Muscle layer of duodenum (tissue), 2 donors: ENCODE results near the gene GPRC5D.
A peak's percentile ranks its signal among the peaks of the same experiment; 100 is the strongest.

Source experiments
- H3K27ac ChIP-seq: one replicate; pipeline ENCODE4 v1.7.0; 2013; ENCODE audit warnings: mild to moderate bottlenecking, low read length
- H3K27me3 ChIP-seq: one replicate; pipeline ENCODE4 v1.7.0; 2013; ENCODE audit warnings: low read depth, mild to moderate bottlenecking, control low read depth, low read length
- H3K36me3 ChIP-seq, 2 donors: one replicate each; pipeline ENCODE4 v1.7.0; 2013; ENCODE audit warnings: low read length in 2 of 2, control low read depth in 1 of 2, mild to moderate bottlenecking in 1 of 2; ENCODE audit not compliant: insufficient read depth in 2 of 2, control insufficient read depth in 1 of 2
- H3K4me1 ChIP-seq, 2 donors: one replicate each; pipeline ENCODE4 v1.7.0; 2013; ENCODE audit warnings: low read length in 2 of 2, mild to moderate bottlenecking in 2 of 2, control low read depth in 1 of 2, moderate library complexity in 1 of 2; ENCODE audit not compliant: insufficient read depth in 2 of 2, control insufficient read depth in 1 of 2
- H3K4me3 ChIP-seq, 2 donors: one replicate each; pipeline ENCODE4 v1.7.0; 2013; ENCODE audit warnings: low read length in 2 of 2, low read depth in 1 of 2, mild to moderate bottlenecking in 1 of 2
- H3K9me3 ChIP-seq, 2 donors: one replicate each; pipeline ENCODE4 v1.7.0; 2013; ENCODE audit warnings: low read length in 2 of 2, control low read depth in 1 of 2, mild to moderate bottlenecking in 1 of 2; ENCODE audit not compliant: control insufficient read depth in 1 of 2
- donor health status: healthy.

The GPRC5D gene

GRCh38 chr12:12933742-12934141, 18.2 kb downstream of the GPRC5D start:
- H3K27ac ChIP-seq: no peak overlapping the region
- H3K27me3 ChIP-seq: no peaks in the 10 kb centered on the region
- no peaks in the 10 kb centered on the region for H3K36me3 ChIP-seq
- no peaks in the 10 kb centered on the region for H3K4me1 ChIP-seq
- H3K9me3 ChIP-seq: no peaks in the 10 kb centered on the region
- no peak overlapping the region for H3K4me3 ChIP-seq

GRCh38 chr12:12930633-12931219, 21.2 kb downstream of the GPRC5D start:
- no peaks in the 10 kb centered on the region for H3K36me3 ChIP-seq
- H3K27me3 ChIP-seq: no peaks in the 10 kb centered on the region
- no peaks in the 10 kb centered on the region for H3K4me1 ChIP-seq
- H3K27ac ChIP-seq: no peak overlapping the region
- H3K9me3 ChIP-seq: no peaks in the 10 kb centered on the region
- no peak overlapping the region for H3K4me3 ChIP-seq

- Histone ChIP-seq H3K9me3 (no peaks in the 10 kb centered on the region), H3K36me3 (no peaks in the 10 kb centered on the region), H3K27me3 (no peaks in the 10 kb centered on the region), H3K27ac (no peak overlapping the region), H3K4me3 (no peak overlapping the region), H3K4me1 (no peaks in the 10 kb centered on the region)
Observed at GRCh38 chr12:12929696-12930095, 22.3 kb downstream of the GPRC5D start.

- Histone ChIP-seq H3K27me3 (no peaks in the 10 kb centered on the region), H3K27ac (no peak overlapping the region), H3K4me3 (peak overlapping the region in 1 of 2 donors; percentile 56), H3K36me3 (no peaks in the 10 kb centered on the region), H3K4me1 (no peaks in the 10 kb centered on the region), H3K9me3 (no peaks in the 10 kb centered on the region)
Observed at GRCh38 chr12:12927211-12928079, 24.5 kb downstream of the GPRC5D start.

GRCh38 chr12:12926571-12927071, 25.3 kb downstream of the GPRC5D start:
- Histone ChIP-seq H3K27ac (no peak overlapping the region), H3K36me3 (no peaks in the 10 kb centered on the region), H3K27me3 (no peaks in the 10 kb centered on the region), H3K9me3 (no peaks in the 10 kb centered on the region), H3K4me3 (peak overlapping the region in 1 of 2 donors; percentile 42), H3K4me1 (no peaks in the 10 kb centered on the region)

GRCh38 chr12:12925388-12925787, 26.6 kb downstream of the GPRC5D start:
- no peak overlapping the region for H3K4me3 ChIP-seq
- no peaks in the 10 kb centered on the region for H3K36me3 ChIP-seq
- no peaks in the 10 kb centered on the region for H3K27me3 ChIP-seq
- H3K27ac ChIP-seq: no peak overlapping the region
- no peaks in the 10 kb centered on the region for H3K9me3 ChIP-seq
- no peaks in the 10 kb centered on the region for H3K4me1 ChIP-seq

GRCh38 chr12:12924169-12924568, 27.8 kb downstream of the GPRC5D start:
- no peaks in the 10 kb centered on the region for H3K4me1 ChIP-seq
- H3K27me3 ChIP-seq: no peaks in the 10 kb centered on the region
- no peak overlapping the region for H3K27ac ChIP-seq
- no peaks in the 10 kb centered on the region for H3K9me3 ChIP-seq
- no peak overlapping the region for H3K4me3 ChIP-seq
- no peaks in the 10 kb centered on the region for H3K36me3 ChIP-seq

- no peaks in the 10 kb centered on the region for H3K4me1 ChIP-seq
- H3K27ac ChIP-seq: no peak overlapping the region
- no peaks in the 10 kb centered on the region for H3K27me3 ChIP-seq
- no peaks in the 10 kb centered on the region for H3K36me3 ChIP-seq
- no peaks in the 10 kb centered on the region for H3K9me3 ChIP-seq
- no peak overlapping the region for H3K4me3 ChIP-seq
Observed at GRCh38 chr12:12922978-12923377, 29.0 kb downstream of the GPRC5D start.

- Histone ChIP-seq H3K27ac (no peak overlapping the region), H3K27me3 (no peaks in the 10 kb centered on the region), H3K4me1 (no peaks in the 10 kb centered on the region), H3K4me3 (no peak overlapping the region), H3K36me3 (no peaks in the 10 kb centered on the region), H3K9me3 (no peaks in the 10 kb centered on the region)
Observed at GRCh38 chr12:12922191-12922616, 29.8 kb downstream of the GPRC5D start.

- H3K9me3 ChIP-seq: no peaks in the 10 kb centered on the region
- H3K27me3 ChIP-seq: no peaks in the 10 kb centered on the region
- no peak overlapping the region for H3K4me3 ChIP-seq
- H3K27ac ChIP-seq: no peak overlapping the region
- no peaks in the 10 kb centered on the region for H3K36me3 ChIP-seq
- peaks cover 0 to 9% of the 10 kb centered on the region in 2 donors for H3K4me1 ChIP-seq
Observed at GRCh38 chr12:12919666-12920435, 32.1 kb downstream of the GPRC5D start.

- Histone ChIP-seq H3K9me3 (no peaks in the 10 kb centered on the region), H3K4me1 (peaks cover 0 to 9% of the 10 kb centered on the region in 2 donors), H3K27ac (no peak overlapping the region), H3K36me3 (no peaks in the 10 kb centered on the region), H3K4me3 (no peak overlapping the region), H3K27me3 (no peaks in the 10 kb centered on the region)
Observed at GRCh38 chr12:12918781-12919389, 33.1 kb downstream of the GPRC5D start.
